Activated CD4-positive, alpha-beta T cell treated with anti-CD3 and anti-CD28 coated beads for 48 hours (primary cell): Measurements from ENCODE around the gene GAD1.

ENCODE experiments used
- DNase-seq: peaks from one replicate; pipeline ENCODE4 v3.0.0-alpha.2; 2020

Gene GAD1

GRCh38 chr2:170818036-170818751 is 1.5 kb downstream of the GAD1 start:
- peak; percentile 34 for DNase-seq

GRCh38 chr2:170818752-170819470 is 2.2 kb downstream of the GAD1 start:
- no peak for DNase-seq

GRCh38 chr2:170819680-170820664 is 3.3 kb downstream of the GAD1 start:
- peak; percentile 25 for DNase-seq

GRCh38 chr2:170820757-170821530 is 4.3 kb downstream of the GAD1 start:
- DNase-seq: no peak

- DNase-seq: no peak
Observed at GRCh38 chr2:170821531-170822289, 5.0 kb downstream of the GAD1 start.

GRCh38 chr2:170822290-170823087 is 5.8 kb downstream of the GAD1 start:
- DNase-seq: peak; percentile 71

GRCh38 chr2:170823088-170823897 is 6.6 kb downstream of the GAD1 start:
- peak; percentile 45 for DNase-seq

GRCh38 chr2:170823898-170824215 is 7.2 kb downstream of the GAD1 start:
- no peak for DNase-seq

GRCh38 chr2:170824526-170825015 is 7.9 kb downstream of the GAD1 start:
- DNase-seq: no peak

- DNase-seq: no peak
Observed at GRCh38 chr2:170827841-170828532, 11.3 kb downstream of the GAD1 start.

GRCh38 chr2:170828533-170828916 is 11.8 kb downstream of the GAD1 start:
- DNase-seq: no peak

GRCh38 chr2:170829036-170829435 is 12.3 kb downstream of the GAD1 start:
- no peak for DNase-seq

GRCh38 chr2:170830166-170830565 is 13.5 kb downstream of the GAD1 start:
- no peak for DNase-seq

GRCh38 chr2:170831115-170831514 is 14.4 kb downstream of the GAD1 start:
- no peak for DNase-seq

GRCh38 chr2:170836027-170836426 is 19.3 kb downstream of the GAD1 start:
- no peak for DNase-seq

GRCh38 chr2:170840717-170841210 is 24.1 kb downstream of the GAD1 start:
- DNase-seq: no peak

GRCh38 chr2:170842785-170843184 is 26.1 kb downstream of the GAD1 start:
- no peak for DNase-seq

GRCh38 chr2:170843656-170844055 is 27.0 kb downstream of the GAD1 start:
- DNase-seq: peak; percentile 19

- DNase-seq: peak; percentile 58
Observed at GRCh38 chr2:170845343-170845742, 28.7 kb downstream of the GAD1 start.
